Endothelial cell of umbilical vein (primary cell): Measurements from ENCODE around the gene CNST. TPM values are rescaled to one million over a fixed set of nuclear protein-coding genes. Genes with fewer than 3 reads are reported as not detected.

Experiments used
- BruUV-seq: library from RNA; stranded (reverse); fragments of 400-500 nt; replicated peaks from 2 replicates; lab custom pipeline; 2021; lab: Mats Ljungman, UMichigan
- CTCF ChIA-PET: fragments of 300-600, 350-600 bp; sonication (Branson Sonifier 250); formaldehyde crosslinking; loops from one replicate; lab custom pipeline; 2021; ENCODE audit warnings: antibody characterized with exemption, inconsistent platforms; lab: Charles Lee
- POLR2A ChIA-PET: fragments of 300-600, 350-600 bp; sonication (Branson Sonifier 250); formaldehyde crosslinking; loops from one replicate; lab custom pipeline; 2021; ENCODE audit warnings: antibody characterized with exemption, inconsistent platforms; lab: Charles Lee
- DNase-seq: peaks from one replicate; pipeline ENCODE4 v3.0.0-alpha.2; 2011; ENCODE audit warnings: low read depth, low spot score
- FAIRE-seq: peaks from 2 replicates; lab custom pipeline; 2011; peaks lifted over from hg19 to GRCh38; lab: Jason Lieb, UNC
- H2AFZ ChIP-seq: 2 replicates; pipeline ENCODE4 v1.6.0; 2012; ENCODE audit warnings: low read depth, low read length, control low read depth, inconsistent platforms
- H3K27ac ChIP-seq: 2 replicates; pipeline ENCODE4 v1.5.1; 2011; ENCODE audit warnings: low read depth, mild to moderate bottlenecking, control low read depth, low read length, moderate library complexity; ENCODE audit not compliant: insufficient read depth
- H3K27me3 ChIP-seq, 2 experiments: 2 replicates each; pipeline versions ENCODE4 v1.6.0 to v1.6.1; 2011; ENCODE audit warnings: low read length in 2 of 2, mixed read lengths in 1 of 2; ENCODE audit not compliant: control insufficient read depth in 2 of 2, insufficient read depth in 2 of 2
- H3K36me3 ChIP-seq, 2 experiments: 2 replicates in 1 of 2; 3 replicates in 1 of 2; pipeline ENCODE4 v1.5.1; 2011; ENCODE audit warnings: low read length in 2 of 2, mild to moderate bottlenecking in 1 of 2, moderate library complexity in 1 of 2; ENCODE audit not compliant: control insufficient read depth in 2 of 2, insufficient read depth in 2 of 2; ENCODE audit errors: extremely low read depth in 1 of 2
- H3K4me1 ChIP-seq: 3 replicates; pipeline ENCODE4 v1.5.1; 2011; ENCODE audit warnings: mild to moderate bottlenecking, low read length; ENCODE audit not compliant: control insufficient read depth, insufficient read depth; ENCODE audit errors: extremely low read depth
- H3K4me2 ChIP-seq: 2 replicates; pipeline ENCODE4 v1.6.1; 2011; ENCODE audit warnings: low read length, control low read depth, mixed read lengths; ENCODE audit not compliant: insufficient read depth
- H3K4me3 ChIP-seq, 3 experiments: fragments of 200-600 bp in 1 of 3; sonication (generic), shearing (Covaris generic) in 1 of 3; replicated peaks in 1 of 3; 2 replicates each; pipeline ENCODE4 v1.5.1; 2011 to 2016; ENCODE audit warnings: control low read depth in 3 of 3, low read length in 3 of 3, mild to moderate bottlenecking in 2 of 3, inconsistent platforms in 1 of 3, low read depth in 1 of 3, moderate library complexity in 1 of 3; ENCODE audit not compliant: insufficient read depth in 1 of 3
- H3K79me2 ChIP-seq: 2 replicates; pipeline ENCODE4 v1.6.0; 2012; ENCODE audit warnings: low read length, inconsistent platforms; ENCODE audit not compliant: control insufficient read depth, insufficient read depth
- H3K9ac ChIP-seq: replicated peaks from 2 replicates; pipeline ENCODE3; 2011; ENCODE audit warnings: low read length, control low read depth; ENCODE audit not compliant: insufficient read depth; ENCODE audit errors: extremely low read depth
- H3K9me1 ChIP-seq: replicated peaks from 3 replicates; pipeline ENCODE4 v1.6.0; 2011; ENCODE audit warnings: mild to moderate bottlenecking, low read length; ENCODE audit not compliant: control insufficient read depth, insufficient read depth; ENCODE audit errors: extremely low read depth
- H3K9me3 ChIP-seq: replicated peaks from 2 replicates; pipeline ENCODE4 v1.5.1; 2012; ENCODE audit warnings: low read length, inconsistent platforms; ENCODE audit not compliant: control insufficient read depth, insufficient read depth
- H4K20me1 ChIP-seq: replicated peaks from 2 replicates; pipeline ENCODE3; 2011; ENCODE audit warnings: mild to moderate bottlenecking, low read length; ENCODE audit not compliant: control insufficient read depth, insufficient read depth; ENCODE audit errors: extremely low read depth
- CTCF ChIP-seq, 2 donors: IDR thresholded peaks; 1 replicate in 1 of 2; 2 replicates in 1 of 2; pipeline ENCODE4 v1.5.1; 2011; ENCODE audit warnings: low read length in 2 of 2, mild to moderate bottlenecking in 2 of 2, moderate library complexity in 2 of 2, control low read depth in 1 of 2, inconsistent platforms in 1 of 2, low read depth in 1 of 2; ENCODE audit not compliant: insufficient read depth in 1 of 2; ENCODE audit errors: extremely low read depth in 1 of 2
- EZH2 ChIP-seq: IDR thresholded peaks from 2 replicates; pipeline ENCODE4 v1.6.1; 2012; ENCODE audit warnings: borderline replicate concordance, low read depth, mild to moderate bottlenecking, moderate library complexity, low read length, inconsistent platforms; ENCODE audit not compliant: severe bottlenecking
- FOS ChIP-seq: IDR thresholded peaks from 2 replicates; pipeline ENCODE4 v1.6.1; 2011; ENCODE audit warnings: mild to moderate bottlenecking, low read length, moderate library complexity, borderline replicate concordance; ENCODE audit not compliant: insufficient read depth
- MYC ChIP-seq: IDR thresholded peaks from one replicate; pipeline ENCODE4 v1.6.1; 2011; ENCODE audit warnings: mild to moderate bottlenecking, low read depth, low read length
- dilution Hi-C: fragments of 300-500 bp; cut with MboI; formaldehyde crosslinking; loops from one replicate; pipeline ENCODE4 v1.15.0; 2019; ENCODE audit warnings: low sequenced_read_pairs; ENCODE audit not compliant: extremely low pct_ligation_motif_present
- intact Hi-C: fragments of 100-400 bp; cut with micrococcal nuclease; formaldehyde crosslinking; loops from one replicate; pipeline ENCODE4 v1.10.0; 2022
- polyA plus RNA-seq, 4 experiments: library from polyadenylated mRNA; depleted of rRNA in 3 of 4; stranded (reverse) in 3 of 4; unstranded in 1 of 4; fragments of >200 nt; gene quantifications; 2 replicates each; pipeline versions ENCODE4 v1.2.1 to v1.2.3, GENCODE V29; 2011 to 2012; ENCODE audit warnings: missing spikeins in 1 of 4
- total RNA-seq: library from RNA; stranded (reverse); gene quantifications from 2 replicates; pipeline ENCODE4 v1.2.3, GENCODE V29; 2021

Gene CNST
- total and polyA plus RNA-seq, 2 donors (not counting 3 experiments of a cell fraction or from before 2014, with no cell fraction given), result 6.3 to 18.1 TPM

GRCh38 chr1:246537887-246538286, 28.4 kb upstream of the CNST start:
- POLR2A ChIA-PET, result no interaction called here
- Histone ChIP-seq H3K79me2 (no peaks in the 10 kb centered on the region), H3K4me1 (no peaks in the 10 kb centered on the region), H3K4me2 (no peak overlapping the region), H3K9me1 (no peaks in the 10 kb centered on the region), H3K27me3 (peaks cover 1 to 8% of the 10 kb centered on the region in 2 experiments), H3K9ac (no peak overlapping the region), H3K4me3 (no peak overlapping the region), H3K9me3 (no peaks in the 10 kb centered on the region), H3K36me3 (peaks cover 0 to 4% of the 10 kb centered on the region in 2 experiments), H4K20me1 (no peaks in the 10 kb centered on the region), H3K27ac (no peak overlapping the region), H2AFZ (no peak overlapping the region)
- CTCF ChIA-PET, result interaction anchor here (0.9 kb wide), 1 partner anchor 31 kb away, joined by 4 read pairs; the partner anchor contains the start of gene SMYD3
- intact Hi-C loops, result no loop called here
- no peak for FAIRE-seq
- TF ChIP-seq EZH2 (no peak), MYC (no peak), FOS (no peak), CTCF (IDR thresholded peaks at IDR 0.05; ENCODE audit: extremely low read depth in 1 of 2, insufficient read depth in 1 of 2, low read depth in 1 of 2, low read length in 2 of 2) (no peak)
- dilution Hi-C loops, result no loop called here
- DNase-seq, result no peak
- BruUV-seq, result no TSS peak
